ENCODE results near the gene MID1. TPM values are rescaled to one million over a fixed set of nuclear protein-coding genes. Genes with fewer than 3 reads are reported as not detected.

MID1 gene
- total and polyA plus RNA-seq, 5 donors, result 4.1 to 39.9 (median 21.0) TPM

DNA sequence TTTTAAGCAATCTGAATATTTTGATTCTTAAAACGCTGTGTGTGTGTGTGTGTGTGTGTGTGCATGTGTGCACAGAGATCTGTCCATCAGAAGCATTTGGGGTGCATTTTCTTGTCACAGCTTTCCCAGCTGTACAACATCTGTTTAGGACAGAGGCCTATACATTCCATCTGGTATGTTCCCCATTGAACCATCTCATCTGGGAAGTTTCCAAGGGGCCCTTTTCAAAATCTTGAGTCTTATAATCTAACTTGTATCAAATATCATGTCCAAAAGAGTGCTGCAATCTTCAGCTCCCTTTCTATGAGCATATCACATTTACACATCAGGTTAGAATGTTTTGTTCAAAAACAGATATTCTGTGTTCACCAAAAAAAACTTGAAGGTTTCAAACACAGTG, 16.5 kb upstream of the MID1 start:
- intact Hi-C loops (cut with DNase I), result loop anchor here (5.0 to 10.0 kb wide), 3 partner anchors 442 to 452 kb away; no protein-coding TSS in a partner anchor
- Histone ChIP-seq H3K27me3 (ENCODE audit: control insufficient read depth, insufficient read depth) (no peaks in the 10 kb centered on the region), H3K9me3 (ENCODE audit: control insufficient read depth, low read length) (no peaks in the 10 kb centered on the region), H3K4me3 (ENCODE audit: low read length) (no peak overlapping the region), H3K27ac (ENCODE audit: low read length) (no peak overlapping the region), H3K4me1 (ENCODE audit: control insufficient read depth, insufficient read depth, low read length) (no peaks in the 10 kb centered on the region)
- WGBS, result 33% methylated on average over 1 of the region's 1 CpG
- DNase-seq (no peak), ATAC-seq (no peak)

DNA sequence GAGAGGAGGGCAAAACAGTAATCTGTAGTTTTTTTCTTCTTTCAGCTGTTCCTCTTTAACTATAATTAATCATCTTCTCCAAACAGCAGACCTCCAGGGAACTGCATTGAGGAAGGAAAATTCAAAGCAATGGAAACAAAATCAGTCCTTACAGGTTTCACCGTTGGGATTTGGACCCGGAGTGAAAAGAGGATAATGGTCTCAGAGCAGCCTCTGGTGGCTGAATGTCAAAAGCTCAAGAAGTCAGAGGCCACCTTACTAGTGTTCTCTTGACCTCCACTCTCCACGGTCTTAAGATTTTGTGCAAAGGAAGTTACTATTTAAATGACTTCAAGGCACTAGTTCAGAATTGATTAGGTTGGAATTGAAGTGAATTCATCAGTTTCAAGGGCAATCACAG, 16.0 kb upstream of the MID1 start:
- ATAC-seq, result peak; percentile 66 to 79

GRCh38 chrX:10634392-10635161, 14.2 kb upstream of the MID1 start:
- intact Hi-C loops (cut with DNase I), result loop anchor here (5.0 to 10.0 kb wide), 3 partner anchors 440 to 450 kb away; no protein-coding TSS in a partner anchor
- no peaks in the 10 kb centered on the region for H3K9me3 ChIP-seq (ENCODE audit: control insufficient read depth, low read length)
- no peaks in the 10 kb centered on the region for H3K4me1 ChIP-seq (ENCODE audit: control insufficient read depth, insufficient read depth, low read length)
- H3K4me3 ChIP-seq (ENCODE audit: low read length), result no peak overlapping the region
- no peak overlapping the region for H3K27ac ChIP-seq (ENCODE audit: low read length)
- no peaks in the 10 kb centered on the region for H3K27me3 ChIP-seq (ENCODE audit: control insufficient read depth, insufficient read depth)
- WGBS, result 72% methylated on average over 15 of the region's 15 CpGs
- no peak for DNase-seq
- ATAC-seq, result no peak

More for the DNA sequence above, 16.0 kb upstream of the MID1 start:
- Histone ChIP-seq H3K4me1 (ENCODE audit: control insufficient read depth, insufficient read depth, low read length) (no peaks in the 10 kb centered on the region), H3K9me3 (ENCODE audit: control insufficient read depth, low read length) (no peaks in the 10 kb centered on the region), H3K27ac (ENCODE audit: low read length) (no peak overlapping the region), H3K27me3 (ENCODE audit: control insufficient read depth, insufficient read depth) (no peaks in the 10 kb centered on the region), H3K4me3 (ENCODE audit: low read length) (no peak overlapping the region)
- DNase-seq, result no peak
- 4% methylated on average over 3 of the region's 3 CpGs for WGBS
- intact Hi-C loops (cut with DNase I), result loop anchor here (5.0 to 10.0 kb wide), 3 partner anchors 442 to 452 kb away; no protein-coding TSS in a partner anchor

- intact Hi-C loops (cut with DNase I), result loop anchor here in 3 of 4 donors (10.0 kb wide), 2 partner anchors 439 to 449 kb away; no protein-coding TSS in a partner anchor
- H3K9me3 ChIP-seq (ENCODE audit: control insufficient read depth, low read length), result no peaks in the 10 kb centered on the region
- H3K4me1 ChIP-seq (ENCODE audit: control insufficient read depth, insufficient read depth, low read length), result no peaks in the 10 kb centered on the region
- 4% methylated on average over 2 of the region's 2 CpGs for WGBS
- H3K27ac ChIP-seq (ENCODE audit: low read length), result no peak overlapping the region
- H3K4me3 ChIP-seq (ENCODE audit: low read length), result no peak overlapping the region
- no peaks in the 10 kb centered on the region for H3K27me3 ChIP-seq (ENCODE audit: control insufficient read depth, insufficient read depth)
- DNase-seq (peak in 1 of 3 donors; percentile 24), ATAC-seq (peak; percentile 72 to 87)
Measured at GRCh38 chrX:10633722-10634121, 13.3 kb upstream of the MID1 start.

DNA sequence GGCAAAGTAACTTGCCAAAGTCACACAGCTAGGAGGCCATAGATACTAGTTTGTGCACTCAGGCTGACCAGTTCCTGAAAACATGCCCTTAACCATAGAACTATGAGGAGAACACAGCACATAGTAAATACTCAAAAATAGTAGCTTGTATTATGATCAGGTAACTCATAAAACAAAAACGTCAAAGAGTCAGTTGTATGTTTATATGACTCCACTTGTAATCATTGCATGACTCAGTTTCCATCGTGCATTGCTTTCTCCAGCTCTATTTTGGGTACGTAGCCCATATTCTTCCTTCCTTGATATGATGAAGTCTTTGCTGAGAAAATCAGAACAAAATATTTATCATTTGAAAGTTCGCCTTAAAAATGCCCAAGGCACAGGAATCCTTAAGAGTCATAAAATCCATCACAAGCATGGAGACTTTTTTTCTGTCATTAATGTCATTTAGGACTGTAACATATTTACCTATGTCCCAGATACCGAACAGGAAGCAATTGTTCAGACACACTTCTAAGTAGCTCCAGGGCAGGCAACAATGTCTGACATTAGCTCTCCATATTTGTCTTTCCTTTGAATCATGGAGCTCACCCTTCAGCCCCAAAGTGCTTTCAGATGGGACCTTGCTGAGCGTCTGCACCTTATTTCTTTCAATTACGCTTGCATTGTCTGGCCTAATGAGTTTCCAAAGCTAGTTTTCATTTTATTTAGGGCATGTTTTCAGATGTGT, 11.2 kb upstream of the MID1 start:
- WGBS, result 91% methylated on average over 7 of the region's 7 CpGs
- no peak for ATAC-seq
- no peak for DNase-seq
- no peaks in the 10 kb centered on the region for H3K27me3 ChIP-seq (ENCODE audit: control insufficient read depth, insufficient read depth)
- no peaks in the 10 kb centered on the region for H3K4me1 ChIP-seq (ENCODE audit: control insufficient read depth, insufficient read depth, low read length)
- H3K27ac ChIP-seq (ENCODE audit: low read length), result no peak overlapping the region
- no peak overlapping the region for H3K4me3 ChIP-seq (ENCODE audit: low read length)
- intact Hi-C loops (cut with DNase I), result loop anchor here in 3 of 4 donors (10.0 kb wide), 2 partner anchors 437 to 447 kb away; no protein-coding TSS in a partner anchor
- no peaks in the 10 kb centered on the region for H3K9me3 ChIP-seq (ENCODE audit: control insufficient read depth, low read length)

- Histone ChIP-seq H3K9me3 (ENCODE audit: control insufficient read depth, low read length) (no peaks in the 10 kb centered on the region), H3K27ac (ENCODE audit: low read length) (no peak overlapping the region), H3K4me1 (ENCODE audit: control insufficient read depth, insufficient read depth, low read length) (no peaks in the 10 kb centered on the region), H3K27me3 (ENCODE audit: control insufficient read depth, insufficient read depth) (no peaks in the 10 kb centered on the region), H3K4me3 (ENCODE audit: low read length) (no peak overlapping the region)
- 73% methylated on average over 4 of the region's 4 CpGs for WGBS
- ATAC-seq (no peak), DNase-seq (no peak)
- intact Hi-C loops (cut with DNase I), result loop anchor here in 3 of 4 donors (10.0 kb wide), 2 partner anchors 436 to 446 kb away; no protein-coding TSS in a partner anchor
Measured at GRCh38 chrX:10630320-10630719, 9.9 kb upstream of the MID1 start.

DNA sequence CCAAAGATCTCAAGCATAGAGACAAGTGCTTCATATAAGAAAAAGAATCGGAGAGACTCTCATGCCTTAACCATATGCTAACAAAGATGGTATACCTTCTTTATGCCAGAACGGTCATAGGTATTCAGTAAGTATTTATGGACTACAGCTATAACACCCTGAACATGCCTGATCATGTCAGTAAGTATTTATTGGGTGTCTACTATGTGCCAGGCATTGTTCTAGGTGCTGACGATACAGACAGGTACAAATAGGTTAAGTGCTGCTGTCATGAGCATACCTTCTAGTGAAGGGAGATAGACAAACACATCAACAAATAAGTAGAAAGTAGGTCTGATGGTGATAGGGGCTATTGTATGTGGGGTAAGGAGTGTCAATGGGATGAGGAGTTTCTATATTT, 9.5 kb upstream of the MID1 start:
- ATAC-seq (no peak), DNase-seq (no peak)
- Histone ChIP-seq H3K4me3 (ENCODE audit: low read length) (no peak overlapping the region), H3K4me1 (ENCODE audit: control insufficient read depth, insufficient read depth, low read length) (no peaks in the 10 kb centered on the region), H3K27ac (ENCODE audit: low read length) (no peak overlapping the region), H3K9me3 (ENCODE audit: control insufficient read depth, low read length) (no peaks in the 10 kb centered on the region), H3K27me3 (ENCODE audit: control insufficient read depth, insufficient read depth) (no peaks in the 10 kb centered on the region)
- intact Hi-C loops (cut with DNase I), result loop anchor here in 3 of 4 donors (10.0 kb wide), 2 partner anchors 435 to 445 kb away; no protein-coding TSS in a partner anchor
- WGBS, result 96% methylated on average over 3 of the region's 3 CpGs

DNA sequence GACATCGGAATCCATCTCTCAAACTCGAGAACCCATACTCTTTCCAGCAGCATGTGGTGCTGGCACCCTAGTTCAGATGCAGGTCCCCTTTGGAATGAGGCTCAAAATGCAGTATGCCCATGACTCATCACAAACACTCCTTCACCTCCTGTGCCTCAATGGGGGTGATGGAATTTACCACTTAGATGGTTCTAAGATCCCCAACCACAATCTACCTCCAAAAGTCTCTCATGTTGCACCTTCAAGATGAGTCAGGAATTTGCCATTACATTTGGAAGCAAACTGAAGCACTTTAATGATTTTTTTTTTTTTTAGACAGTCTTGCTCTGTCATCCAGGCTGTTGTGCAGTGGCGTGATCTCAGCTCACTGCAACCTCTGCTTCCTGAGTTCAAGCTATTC, 8.5 kb upstream of the MID1 start:
- 97% methylated on average over 3 of the region's 3 CpGs for WGBS
- DNase-seq (no peak), ATAC-seq (no peak)
- no peaks in the 10 kb centered on the region for H3K27me3 ChIP-seq (ENCODE audit: control insufficient read depth, insufficient read depth)
- intact Hi-C loops (cut with DNase I), result no loop called here
- no peaks in the 10 kb centered on the region for H3K9me3 ChIP-seq (ENCODE audit: control insufficient read depth, low read length)
- no peaks in the 10 kb centered on the region for H3K4me1 ChIP-seq (ENCODE audit: control insufficient read depth, insufficient read depth, low read length)
- no peak overlapping the region for H3K27ac ChIP-seq (ENCODE audit: low read length)
- H3K4me3 ChIP-seq (ENCODE audit: low read length), result no peak overlapping the region

DNA sequence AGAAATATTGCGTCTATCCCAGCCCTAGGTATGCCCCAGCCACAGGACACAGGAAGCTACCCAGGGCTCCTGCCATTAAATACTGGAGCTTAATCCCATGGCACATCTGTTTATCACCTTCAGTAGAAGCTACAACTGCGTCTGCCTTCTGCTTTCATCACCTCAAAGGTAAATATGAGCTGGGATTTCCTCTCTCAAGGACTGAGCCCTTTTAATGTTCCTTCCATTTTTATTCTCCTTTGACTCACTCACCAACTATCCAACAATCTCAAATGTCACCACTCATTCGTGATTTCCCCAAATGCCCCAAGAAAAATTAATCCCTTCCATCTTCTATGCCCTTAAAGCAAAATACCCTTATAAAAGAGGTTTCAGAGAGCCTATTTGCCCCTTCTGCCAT, 1.8 kb upstream of the MID1 start:
- intact Hi-C loops (cut with DNase I), result no loop called here
- H3K4me3 ChIP-seq (ENCODE audit: low read length), result no peak overlapping the region
- no peaks in the 10 kb centered on the region for H3K9me3 ChIP-seq (ENCODE audit: control insufficient read depth, low read length)
- 77% methylated on average over 3 of the region's 3 CpGs for WGBS
- ATAC-seq (no peak), DNase-seq (no peak)
- peaks cover 1% of the 10 kb centered on the region for H3K4me1 ChIP-seq (ENCODE audit: control insufficient read depth, insufficient read depth, low read length)
- H3K27ac ChIP-seq (ENCODE audit: low read length), result no peak overlapping the region
- H3K27me3 ChIP-seq (ENCODE audit: control insufficient read depth, insufficient read depth), result no peaks in the 10 kb centered on the region

DNA sequence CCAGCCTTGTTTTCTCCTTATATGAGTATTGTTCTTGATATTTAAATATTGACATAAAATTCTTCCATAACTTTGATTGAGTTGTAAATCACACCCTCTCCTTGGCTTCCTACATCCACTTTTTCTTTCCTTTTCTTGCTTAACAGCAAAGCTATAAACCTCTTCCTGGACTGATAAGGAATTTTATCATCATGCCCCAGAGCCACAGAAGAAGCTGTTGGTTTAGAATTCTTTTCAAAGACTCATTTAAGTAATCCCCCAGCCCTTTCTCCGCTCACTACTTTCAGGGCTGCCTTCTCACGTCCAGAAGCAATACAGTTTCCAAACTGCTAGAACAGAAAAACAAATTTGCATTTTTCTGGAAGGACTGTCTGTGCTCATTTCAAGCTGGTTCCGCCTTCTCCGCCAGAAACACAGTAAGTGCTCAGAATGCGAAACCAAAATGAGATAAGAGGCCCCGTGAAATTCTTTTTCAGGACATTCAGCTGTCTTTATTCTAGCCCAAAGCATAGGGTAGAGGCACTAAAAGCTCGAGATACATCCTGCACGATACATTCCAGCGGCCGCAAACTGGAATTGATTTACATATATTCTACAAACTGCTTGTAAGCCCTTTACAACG, 849 bp downstream of the MID1 start:
- DNase-seq (peak in 1 of 3 donors; percentile 50), ATAC-seq (peak; percentile 48 to 75)
- intact Hi-C loops (cut with DNase I), result loop anchor here in 2 of 4 donors (5.0 to 10.0 kb wide), 2 partner anchors 135 to 427 kb away; no protein-coding TSS in a partner anchor
- Histone ChIP-seq H3K9me3 (ENCODE audit: control insufficient read depth, low read length) (no peaks in the 10 kb centered on the region), H3K4me1 (ENCODE audit: control insufficient read depth, insufficient read depth, low read length) (peaks cover 1% of the 10 kb centered on the region), H3K27ac (ENCODE audit: low read length) (peak overlapping the region; percentile 9), H3K4me3 (ENCODE audit: low read length) (peak overlapping the region; percentile 86), H3K27me3 (ENCODE audit: control insufficient read depth, insufficient read depth) (no peaks in the 10 kb centered on the region)
- WGBS, result 5% methylated on average over 11 of the region's 11 CpGs
